ENCODE results near the gene IL12RB1.
A peak's percentile ranks its signal among the peaks of the same experiment; 100 is the strongest.

Gene IL12RB1

DNA sequence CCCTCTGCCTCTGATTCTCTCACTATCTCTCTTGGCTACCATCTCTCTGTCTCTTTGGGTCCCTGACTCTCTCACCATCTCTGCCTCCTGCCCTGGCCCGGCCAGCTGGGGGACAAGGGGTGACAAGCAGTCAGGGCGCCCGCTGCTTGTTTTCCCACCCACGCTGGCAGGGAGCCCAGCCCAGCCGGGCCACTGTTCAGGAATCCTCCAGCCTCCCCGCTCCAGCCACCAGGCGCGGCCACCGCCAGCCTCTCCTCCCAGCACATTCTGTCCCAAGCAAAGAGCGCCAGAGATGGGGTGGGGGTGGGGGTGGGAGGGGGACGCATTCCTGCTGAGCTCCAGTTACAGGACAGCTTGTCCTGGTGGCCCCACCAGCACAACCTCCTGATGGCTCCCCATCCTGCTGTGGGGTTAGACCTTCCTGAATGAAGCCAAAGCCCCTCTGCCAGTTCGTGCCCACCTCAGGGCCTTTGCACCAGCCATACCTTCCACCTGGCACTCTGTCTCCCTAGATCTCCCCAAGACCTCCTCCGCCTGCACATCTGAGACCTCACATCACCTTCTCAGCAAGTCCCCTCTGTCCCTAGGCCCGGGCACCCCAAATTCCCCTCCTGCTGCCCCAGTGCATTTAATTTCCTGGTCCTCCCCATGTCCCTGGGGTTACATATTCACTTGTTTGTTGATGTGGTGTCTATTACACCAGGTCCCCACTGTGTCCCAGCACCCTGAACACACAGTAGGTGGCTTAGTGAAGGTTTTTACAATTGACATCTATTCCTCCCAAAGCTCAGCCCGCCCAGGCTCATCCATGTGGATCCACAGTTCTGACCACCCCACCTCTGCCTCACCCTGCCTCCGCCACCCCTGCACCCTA lies 66.3 kb downstream of the IL12RB1 start:
- no peak overlapping the region for H3K9ac ChIP-seq (ENCODE audit: low read length)
- H3K36me3 ChIP-seq (ENCODE audit: control insufficient read depth, insufficient read depth, low read length) = no peaks in the 10 kb centered on the region
- peaks cover 18% of the 10 kb centered on the region for H3K4me1 ChIP-seq (ENCODE audit: control insufficient read depth, insufficient read depth, low read length)
- peak overlapping the region; percentile 8 for H3K4me3 ChIP-seq (ENCODE audit: low read length)
- H3K27ac ChIP-seq (ENCODE audit: low read depth, low read length) = peak overlapping the region; percentile 70
- no peaks in the 10 kb centered on the region for H3K27me3 ChIP-seq (ENCODE audit: control insufficient read depth, insufficient read depth, low read length)

DNA sequence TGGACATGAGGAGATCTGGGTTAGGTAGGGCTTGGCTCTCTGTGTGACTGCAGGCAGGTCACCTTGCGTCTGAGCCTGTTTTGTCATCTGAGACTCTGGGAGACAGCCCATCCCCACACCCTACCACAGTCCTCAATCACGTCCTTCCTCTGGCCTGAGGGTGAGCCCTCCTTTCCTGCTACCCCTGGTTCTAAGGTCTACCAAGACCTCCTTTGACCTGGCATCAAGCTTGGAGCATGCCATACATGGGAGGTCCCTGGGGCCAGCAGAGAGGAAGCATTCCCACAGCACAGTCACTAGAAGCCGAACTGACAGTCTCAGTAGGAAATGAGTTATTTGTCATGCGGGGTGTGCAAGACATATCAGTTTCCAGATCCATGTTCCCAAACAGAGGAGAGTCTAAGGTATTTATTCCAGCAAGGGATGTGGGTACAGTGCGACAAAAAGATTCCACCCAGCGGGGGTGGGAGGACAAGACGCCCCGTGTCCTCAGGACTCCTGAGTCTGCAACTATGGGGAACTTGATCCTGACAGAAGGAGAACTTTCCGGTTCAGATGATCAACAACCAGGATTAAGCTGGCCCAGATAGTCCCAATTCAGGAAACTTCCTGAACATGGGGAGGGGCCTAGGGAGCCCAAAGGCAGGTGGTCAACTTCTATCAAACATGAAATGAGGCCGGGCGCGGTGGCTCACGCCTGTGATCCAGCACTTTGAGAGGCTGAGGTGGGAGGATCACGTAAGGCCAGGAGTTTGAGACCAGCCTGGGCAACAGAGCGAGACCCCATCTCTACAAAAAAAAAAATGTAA lies 69.3 kb downstream of the IL12RB1 start:
- Histone ChIP-seq H3K9ac (ENCODE audit: low read length) (no peak overlapping the region), H3K27ac (ENCODE audit: low read depth, low read length) (peak overlapping the region; percentile 52), H3K27me3 (ENCODE audit: control insufficient read depth, insufficient read depth, low read length) (no peaks in the 10 kb centered on the region), H3K4me1 (ENCODE audit: control insufficient read depth, insufficient read depth, low read length) (peaks cover 18% of the 10 kb centered on the region), H3K4me3 (ENCODE audit: low read length) (no peak overlapping the region), H3K36me3 (ENCODE audit: control insufficient read depth, insufficient read depth, low read length) (peaks cover 12% of the 10 kb centered on the region)

DNA sequence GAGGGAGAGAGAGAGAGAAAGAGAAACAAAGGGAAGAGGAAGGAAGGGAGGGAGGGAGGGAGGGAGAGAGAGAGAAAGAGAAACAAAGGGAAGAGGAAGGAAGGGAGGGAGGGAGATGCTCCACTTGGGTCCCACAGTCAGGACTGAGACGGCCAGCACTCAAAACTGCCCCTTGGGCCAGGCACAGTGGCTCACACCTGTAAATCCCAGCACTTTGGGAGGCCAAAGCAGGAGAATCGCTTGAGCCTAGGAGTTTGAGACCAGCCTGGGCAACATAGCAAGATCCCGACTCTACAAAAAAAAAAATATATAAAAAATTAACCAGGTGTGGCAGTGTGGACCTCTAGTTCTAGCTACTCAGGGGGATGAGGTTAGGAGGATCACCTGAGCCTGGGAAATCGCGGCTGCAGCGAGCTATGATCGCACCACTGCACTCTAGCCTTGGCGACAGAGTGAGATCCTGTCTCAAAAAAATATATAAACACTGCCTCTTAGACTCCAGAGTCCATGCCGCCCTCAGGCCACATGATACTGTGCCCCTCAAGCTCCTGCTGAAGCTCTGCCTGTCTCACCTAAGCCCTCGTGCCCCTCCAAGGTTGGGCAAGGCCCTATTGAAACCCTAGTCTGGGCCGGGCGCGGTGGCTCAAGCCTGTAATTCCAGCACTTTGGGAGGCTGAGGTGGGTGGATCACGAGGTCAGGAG lies 70.4 kb downstream of the IL12RB1 start:
- Histone ChIP-seq H3K27ac (ENCODE audit: low read depth, low read length) (no peak overlapping the region), H3K27me3 (ENCODE audit: control insufficient read depth, insufficient read depth, low read length) (no peaks in the 10 kb centered on the region), H3K9ac (ENCODE audit: low read length) (no peak overlapping the region), H3K36me3 (ENCODE audit: control insufficient read depth, insufficient read depth, low read length) (peaks cover 13% of the 10 kb centered on the region), H3K4me1 (ENCODE audit: control insufficient read depth, insufficient read depth, low read length) (peaks cover 13% of the 10 kb centered on the region), H3K4me3 (ENCODE audit: low read length) (no peak overlapping the region)

DNA sequence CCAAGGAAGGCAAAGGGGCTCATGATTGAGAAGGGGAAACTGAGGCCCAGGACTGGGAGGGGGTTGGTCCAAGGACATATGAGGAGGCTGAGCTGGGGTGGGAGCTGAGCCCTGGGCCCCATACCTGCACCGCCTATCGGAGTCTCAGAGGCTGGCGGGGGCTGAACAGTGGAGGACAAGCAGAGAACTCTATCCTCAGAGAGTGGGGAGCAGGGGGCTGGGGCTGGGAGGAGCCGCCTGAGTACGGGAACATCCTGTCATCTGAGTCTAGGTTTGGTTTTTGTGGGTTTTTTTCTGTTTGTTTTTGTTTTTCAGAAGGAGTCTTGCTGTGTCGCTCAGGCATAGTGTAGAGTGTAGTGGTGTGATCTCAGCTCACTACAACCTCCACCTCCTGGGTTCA lies 72.5 kb downstream of the IL12RB1 start:
- peaks cover 19% of the 10 kb centered on the region for H3K36me3 ChIP-seq (ENCODE audit: control insufficient read depth, insufficient read depth, low read length)
- no peak overlapping the region for H3K9ac ChIP-seq (ENCODE audit: low read length)
- H3K27ac ChIP-seq (ENCODE audit: low read depth, low read length) = no peak overlapping the region
- no peaks in the 10 kb centered on the region for H3K27me3 ChIP-seq (ENCODE audit: control insufficient read depth, insufficient read depth, low read length)
- H3K4me1 ChIP-seq (ENCODE audit: control insufficient read depth, insufficient read depth, low read length) = no peaks in the 10 kb centered on the region
- H3K4me3 ChIP-seq (ENCODE audit: low read length) = no peak overlapping the region

DNA sequence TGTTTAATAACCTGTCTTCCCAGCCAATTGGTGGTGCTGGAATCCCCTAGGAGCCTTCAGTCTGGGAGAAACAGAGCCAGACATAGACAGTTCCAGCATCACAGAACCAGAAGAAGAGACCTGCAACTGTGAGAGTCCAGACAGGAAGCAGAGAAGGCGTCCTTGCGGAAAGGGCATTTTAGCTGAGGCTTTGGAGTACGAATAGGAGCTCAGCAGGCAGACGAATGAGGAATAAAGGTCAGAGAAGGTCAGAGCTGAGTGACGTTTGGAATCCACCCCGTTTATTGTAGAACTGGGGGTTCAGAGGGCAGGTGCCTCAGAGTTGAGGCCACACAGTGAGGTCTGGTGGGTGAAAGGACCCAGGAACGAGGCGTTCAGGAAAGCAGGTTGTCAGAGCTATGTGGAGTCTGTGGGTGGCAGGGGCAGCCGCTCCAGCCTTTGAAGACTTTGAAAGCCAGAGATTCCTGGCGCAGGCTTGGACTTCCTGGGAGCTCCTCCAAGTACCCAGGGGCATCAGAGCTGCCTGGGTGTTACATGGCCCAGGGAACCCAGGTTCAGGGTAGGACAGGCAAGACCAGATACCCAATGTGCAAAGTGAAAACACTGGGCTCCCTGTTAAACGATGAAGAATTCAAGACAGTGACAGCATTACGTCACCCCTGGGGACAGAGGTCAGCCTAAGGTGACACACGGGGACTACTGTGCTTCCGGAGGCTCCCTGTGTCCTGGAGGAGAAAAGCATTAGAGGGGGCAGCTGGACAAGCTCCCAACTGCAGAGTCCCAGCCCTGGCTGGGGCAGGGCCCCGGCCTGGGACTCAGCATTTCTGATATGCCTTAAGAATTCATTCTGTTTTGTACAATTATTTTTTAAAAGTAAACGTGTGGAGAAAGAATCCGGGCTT lies 73.3 kb downstream of the IL12RB1 start:
- no peak overlapping the region for H3K27ac ChIP-seq (ENCODE audit: low read depth, low read length)
- no peaks in the 10 kb centered on the region for H3K4me1 ChIP-seq (ENCODE audit: control insufficient read depth, insufficient read depth, low read length)
- no peaks in the 10 kb centered on the region for H3K27me3 ChIP-seq (ENCODE audit: control insufficient read depth, insufficient read depth, low read length)
- H3K36me3 ChIP-seq (ENCODE audit: control insufficient read depth, insufficient read depth, low read length) = peaks cover 22% of the 10 kb centered on the region
- no peak overlapping the region for H3K4me3 ChIP-seq (ENCODE audit: low read length)
- H3K9ac ChIP-seq (ENCODE audit: low read length) = no peak overlapping the region

DNA sequence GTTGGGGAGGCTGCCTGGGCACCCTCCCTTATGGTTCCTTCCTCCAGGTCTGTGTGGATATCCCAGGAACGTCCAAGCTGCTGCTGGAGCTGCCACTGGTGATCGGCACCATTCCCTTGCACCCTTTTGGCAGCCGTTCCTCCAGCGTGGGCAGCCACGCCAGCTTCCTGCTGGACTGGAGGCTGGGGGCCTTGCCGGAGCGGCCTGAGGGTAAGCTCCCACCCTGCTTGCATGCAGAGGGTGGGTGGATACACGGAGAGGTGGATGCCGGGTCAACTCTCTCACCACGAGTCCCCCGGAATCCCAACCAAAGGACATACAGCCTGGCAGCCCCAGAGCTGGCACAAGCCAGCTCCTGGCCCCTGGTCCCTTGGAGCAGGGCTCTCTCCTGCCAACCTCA lies 76.6 kb downstream of the IL12RB1 start:
- peaks cover 20% of the 10 kb centered on the region for H3K36me3 ChIP-seq (ENCODE audit: control insufficient read depth, insufficient read depth, low read length)
- H3K9ac ChIP-seq (ENCODE audit: low read length) = no peak overlapping the region
- no peaks in the 10 kb centered on the region for H3K27me3 ChIP-seq (ENCODE audit: control insufficient read depth, insufficient read depth, low read length)
- H3K4me3 ChIP-seq (ENCODE audit: low read length) = no peak overlapping the region
- peaks cover 6% of the 10 kb centered on the region for H3K4me1 ChIP-seq (ENCODE audit: control insufficient read depth, insufficient read depth, low read length)
- no peak overlapping the region for H3K27ac ChIP-seq (ENCODE audit: low read depth, low read length)

DNA sequence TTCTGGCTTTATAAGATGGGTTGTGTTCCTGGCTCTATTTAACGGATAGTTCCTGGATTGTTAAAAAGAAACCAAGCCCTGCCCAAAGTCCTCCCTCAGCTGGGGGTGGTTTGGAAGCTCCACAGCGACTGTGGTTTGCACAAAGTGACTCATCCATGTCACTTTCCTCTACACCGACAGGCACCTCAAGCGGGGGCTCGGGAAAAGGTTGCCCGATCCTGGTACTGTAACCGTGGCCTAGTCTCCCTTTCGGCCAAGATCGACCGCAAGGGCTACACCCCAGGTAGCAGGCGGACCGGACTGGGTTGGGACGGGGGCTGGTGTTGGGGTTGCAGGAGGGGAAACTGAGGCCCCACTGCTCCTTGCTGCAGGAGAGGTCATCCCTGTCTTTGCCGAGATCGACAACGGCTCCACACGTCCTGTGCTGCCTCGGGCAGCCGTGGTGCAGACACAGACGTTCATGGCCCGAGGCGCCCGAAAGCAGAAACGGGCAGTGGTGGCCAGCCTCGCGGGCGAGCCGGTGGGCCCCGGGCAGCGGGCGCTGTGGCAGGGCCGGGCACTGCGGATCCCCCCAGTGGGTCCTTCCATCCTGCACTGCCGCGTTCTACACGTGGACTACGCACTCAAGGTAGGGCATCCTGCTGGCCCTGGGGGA lies 77.2 kb downstream of the IL12RB1 start:
- H3K4me3 ChIP-seq (ENCODE audit: low read length) = peak overlapping the region; percentile 7
- peaks cover 6% of the 10 kb centered on the region for H3K4me1 ChIP-seq (ENCODE audit: control insufficient read depth, insufficient read depth, low read length)
- no peak overlapping the region for H3K27ac ChIP-seq (ENCODE audit: low read depth, low read length)
- H3K27me3 ChIP-seq (ENCODE audit: control insufficient read depth, insufficient read depth, low read length) = no peaks in the 10 kb centered on the region
- no peak overlapping the region for H3K9ac ChIP-seq (ENCODE audit: low read length)
- H3K36me3 ChIP-seq (ENCODE audit: control insufficient read depth, insufficient read depth, low read length) = peaks cover 18% of the 10 kb centered on the region
